Fibroblast of peridontal ligament (primary cell): ENCODE results near the gene SEMA4G.

Experiments used
- DNase-seq: peaks from one replicate; pipeline ENCODE4 v3.0.0-alpha.2; 2010; ENCODE audit errors: extremely low read depth

Gene SEMA4G

DNA sequence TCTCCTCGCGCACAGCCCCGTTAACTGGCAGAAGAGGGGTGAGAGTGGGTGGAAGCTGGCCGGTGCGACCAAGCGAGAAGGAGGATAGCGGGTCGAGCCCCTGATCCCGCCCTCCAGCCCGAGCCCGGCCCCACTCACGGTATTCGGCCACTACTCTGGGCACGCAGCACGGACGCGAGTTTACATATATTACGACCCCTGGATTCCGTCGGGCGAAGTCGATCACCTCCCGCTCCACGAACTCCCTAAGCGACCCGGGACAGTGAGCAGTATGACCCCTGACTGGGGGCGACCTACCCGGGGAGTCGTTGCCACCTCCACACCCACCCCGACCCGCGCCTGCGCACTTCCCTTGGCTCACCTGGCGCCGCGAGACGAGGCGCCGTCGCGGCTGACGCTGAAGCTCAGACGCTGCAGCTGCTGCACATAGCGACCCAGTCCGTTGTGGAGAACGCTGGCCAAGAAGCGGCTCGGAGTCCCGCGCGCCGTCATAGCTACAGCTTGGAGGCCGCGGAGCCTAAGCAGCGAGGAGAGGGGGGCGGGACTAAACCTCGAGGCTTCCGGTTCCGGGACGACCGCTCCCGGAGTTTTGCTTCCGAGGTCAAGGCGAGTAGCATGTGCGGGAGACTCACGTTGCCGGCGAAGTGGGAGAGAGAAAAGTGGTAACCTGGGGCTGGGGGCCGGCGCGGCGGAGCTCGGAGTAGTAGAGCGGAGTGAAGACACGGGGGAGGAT, 17.8 kb downstream of the SEMA4G start, which contains the start of the genes MRPL43 and TWNK:
TSS of gene MRPL43 (minus strand) at position 546 of the 733 bp plus-strand sequence. CDS start at position 492, 54 bp downstream.
TSS of gene TWNK (plus strand) at position 592 of the 733 bp plus-strand sequence. CDS start 668 bp downstream, outside the sequence.
- peak; percentile 58 for DNase-seq

DNA sequence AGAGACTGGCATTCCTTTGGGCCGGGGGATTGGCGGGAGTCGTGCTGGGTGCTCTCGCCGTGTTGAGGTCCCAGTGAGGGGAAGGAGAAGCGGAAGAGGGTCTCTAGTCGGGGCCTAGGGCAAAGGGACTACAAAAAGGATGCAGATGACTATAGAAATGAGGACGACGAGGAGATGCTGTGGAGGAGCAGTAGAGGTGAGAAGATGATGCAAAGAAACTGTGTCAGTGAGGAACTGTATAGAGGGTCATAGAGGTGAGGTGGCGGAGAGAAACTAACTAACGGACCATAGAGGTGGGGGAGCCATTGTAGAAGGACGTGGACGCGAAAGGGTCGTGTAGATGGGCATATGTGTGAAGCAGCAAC, 18.4 kb downstream of the SEMA4G start:
- no peak for DNase-seq

DNA sequence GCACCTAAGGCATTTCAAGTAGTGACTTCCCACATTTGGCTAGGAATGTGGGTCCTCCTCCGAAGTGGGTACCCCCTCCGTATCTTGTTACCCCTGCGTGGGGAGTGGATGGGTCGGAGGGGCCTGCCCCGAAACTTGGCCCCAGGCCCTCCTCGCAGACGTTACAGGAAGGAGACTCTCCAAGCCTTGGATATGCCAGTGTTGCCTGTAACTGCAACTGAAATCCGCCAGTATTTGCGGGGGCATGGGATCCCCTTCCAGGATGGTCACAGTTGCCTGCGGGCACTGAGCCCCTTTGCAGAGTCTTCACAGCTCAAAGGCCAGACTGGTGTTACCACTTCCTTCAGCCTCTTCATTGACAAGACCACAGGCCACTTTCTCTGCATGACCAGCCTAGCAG, 18.9 kb downstream of the SEMA4G start:
- no peak for DNase-seq

DNA sequence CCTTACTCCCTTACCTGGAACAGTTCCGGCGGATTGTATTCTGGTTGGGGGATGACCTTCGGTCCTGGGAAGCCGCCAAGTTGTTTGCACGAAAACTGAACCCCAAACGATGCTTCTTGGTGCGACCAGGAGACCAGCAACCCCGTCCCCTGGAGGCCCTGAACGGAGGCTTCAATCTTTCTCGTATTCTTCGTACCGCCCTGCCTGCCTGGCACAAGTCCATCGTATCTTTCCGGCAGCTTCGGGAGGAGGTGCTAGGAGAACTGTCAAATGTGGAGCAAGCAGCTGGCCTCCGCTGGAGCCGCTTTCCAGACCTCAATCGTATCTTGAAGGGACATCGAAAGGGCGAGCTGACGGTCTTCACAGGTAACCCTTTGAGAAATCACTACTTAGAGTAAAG, 19.8 kb downstream of the SEMA4G start:
- DNase-seq = no peak

DNA sequence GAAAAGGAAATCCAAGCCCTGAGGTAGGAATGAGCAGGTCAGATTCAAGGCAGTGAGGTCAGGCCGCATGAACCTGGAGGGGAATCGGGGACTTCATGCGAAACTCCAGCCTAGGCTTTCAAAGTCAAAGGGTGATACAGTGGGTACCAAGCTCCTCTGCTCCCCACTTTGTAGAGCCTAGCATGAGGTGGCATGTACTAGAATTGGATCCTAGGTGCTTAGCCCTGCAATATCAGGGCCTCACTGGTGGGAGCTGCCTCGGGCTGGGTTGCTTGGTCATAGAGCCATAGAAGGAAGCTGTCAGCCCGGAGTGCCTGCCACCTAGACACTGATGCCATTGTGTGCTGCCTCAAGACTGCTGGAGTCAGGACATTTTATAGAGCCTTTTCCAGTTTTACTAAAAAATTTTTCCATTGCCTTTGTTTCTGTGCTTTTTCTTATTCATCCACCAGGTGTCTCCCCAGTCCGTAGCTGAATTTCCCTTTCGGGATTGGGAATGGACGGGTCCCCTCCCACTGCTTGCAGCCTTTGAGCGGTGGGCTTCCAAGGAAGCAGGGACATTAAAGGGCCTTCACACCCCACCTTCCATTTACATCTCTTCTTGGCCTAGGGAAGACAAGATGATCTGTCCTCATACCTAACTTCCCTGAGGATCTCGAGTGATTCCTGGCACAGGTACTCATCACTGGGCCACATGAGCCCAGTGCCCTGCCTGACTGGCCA, 24.8 kb downstream of the SEMA4G start:
- DNase-seq = peak; percentile 62

DNA sequence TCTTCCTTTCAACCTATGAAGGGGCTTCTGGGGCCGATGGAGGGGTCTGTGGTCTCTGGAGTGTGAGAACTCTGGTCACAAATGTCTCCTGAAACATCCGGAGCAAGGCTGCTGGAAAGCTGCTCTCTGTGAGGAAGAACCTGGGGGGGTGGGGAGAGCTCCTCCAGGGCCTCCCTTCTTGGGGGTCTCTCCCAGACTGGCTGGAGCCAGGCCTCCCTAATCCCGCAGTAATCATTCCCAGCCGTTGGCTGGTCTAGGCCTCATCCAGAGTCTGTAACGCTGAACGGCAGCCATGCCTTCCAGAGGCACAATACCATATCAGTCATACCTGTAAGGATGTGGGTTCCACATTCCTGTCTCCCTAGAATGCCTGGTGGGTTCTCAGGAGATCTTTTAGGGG, 25.9 kb downstream of the SEMA4G start:
- DNase-seq = no peak

DNA sequence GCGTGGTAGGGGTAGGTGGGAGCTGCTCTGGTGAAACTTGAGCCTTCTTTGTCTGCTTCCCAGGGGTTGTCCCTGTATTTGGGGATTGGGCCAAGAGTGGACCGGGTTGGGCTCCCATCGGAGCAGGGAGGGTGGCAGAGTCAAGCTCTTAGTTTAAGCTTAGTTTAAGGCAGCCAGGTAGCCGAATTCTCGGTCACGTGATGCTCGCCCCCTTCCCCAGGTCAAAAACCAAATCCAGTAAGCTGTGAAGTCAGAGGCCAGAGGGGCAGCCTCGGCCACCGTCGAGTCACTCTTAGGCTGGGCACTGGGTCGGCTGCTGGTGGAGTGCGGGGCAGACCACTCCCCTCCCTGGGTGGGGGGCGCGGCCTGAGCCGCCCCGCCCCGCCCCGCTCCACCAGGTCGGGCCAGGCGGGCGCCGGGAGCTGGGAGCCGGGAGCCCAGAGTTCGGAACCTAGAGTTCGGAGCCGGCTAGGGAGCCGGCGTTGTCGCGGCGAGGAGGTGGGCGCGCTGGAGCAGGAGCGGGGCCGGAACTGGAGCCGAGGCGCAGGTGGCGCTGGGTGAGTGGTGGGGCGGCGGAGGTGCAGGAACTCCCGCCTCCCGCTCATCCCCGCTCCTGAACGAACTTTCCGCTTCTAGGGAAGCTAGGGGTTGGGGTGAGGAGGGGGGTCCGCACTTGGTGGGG, 27.5 kb downstream of the SEMA4G start:
- DNase-seq = no peak

DNA sequence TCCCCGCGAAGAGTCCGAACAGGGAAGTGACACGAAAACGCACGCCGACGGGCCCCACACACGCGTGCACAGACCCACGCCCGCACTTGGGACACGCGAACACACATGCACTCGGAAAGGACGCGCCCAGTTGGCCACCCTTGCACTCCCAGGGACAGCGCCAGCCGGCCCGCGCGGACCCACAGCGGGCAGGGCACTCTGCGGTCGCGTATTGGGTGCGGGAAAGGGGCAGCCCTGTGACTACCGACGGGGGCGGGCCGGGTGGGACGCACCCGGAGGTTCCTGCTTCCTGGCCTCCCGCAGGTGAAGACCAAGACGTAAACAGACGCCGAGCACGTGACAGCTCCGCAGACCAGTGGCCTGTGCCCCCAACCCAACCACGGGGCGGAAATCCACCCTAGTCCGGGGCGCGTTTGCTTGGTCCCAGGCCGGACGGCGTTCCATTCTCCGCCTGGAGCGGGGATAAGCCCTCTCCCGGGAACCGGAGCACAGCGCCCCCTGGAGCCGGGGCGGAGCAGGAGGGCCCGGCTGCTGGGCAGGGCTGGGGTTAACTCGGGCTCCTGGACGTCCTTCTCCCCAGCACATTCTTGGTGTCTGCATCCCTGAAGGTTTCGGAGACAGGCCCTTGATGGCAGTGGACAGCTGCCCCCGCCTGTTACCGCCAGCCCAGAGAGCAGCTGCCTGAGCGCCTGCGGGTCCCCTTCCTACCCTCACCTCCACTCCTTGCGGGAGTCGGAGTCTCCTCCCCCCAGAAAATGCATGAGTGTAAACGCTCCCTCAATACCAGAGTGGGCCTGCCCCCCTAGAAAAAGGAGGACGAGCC, 28.3 kb downstream of the SEMA4G start:
- peak; percentile 69 for DNase-seq

DNA sequence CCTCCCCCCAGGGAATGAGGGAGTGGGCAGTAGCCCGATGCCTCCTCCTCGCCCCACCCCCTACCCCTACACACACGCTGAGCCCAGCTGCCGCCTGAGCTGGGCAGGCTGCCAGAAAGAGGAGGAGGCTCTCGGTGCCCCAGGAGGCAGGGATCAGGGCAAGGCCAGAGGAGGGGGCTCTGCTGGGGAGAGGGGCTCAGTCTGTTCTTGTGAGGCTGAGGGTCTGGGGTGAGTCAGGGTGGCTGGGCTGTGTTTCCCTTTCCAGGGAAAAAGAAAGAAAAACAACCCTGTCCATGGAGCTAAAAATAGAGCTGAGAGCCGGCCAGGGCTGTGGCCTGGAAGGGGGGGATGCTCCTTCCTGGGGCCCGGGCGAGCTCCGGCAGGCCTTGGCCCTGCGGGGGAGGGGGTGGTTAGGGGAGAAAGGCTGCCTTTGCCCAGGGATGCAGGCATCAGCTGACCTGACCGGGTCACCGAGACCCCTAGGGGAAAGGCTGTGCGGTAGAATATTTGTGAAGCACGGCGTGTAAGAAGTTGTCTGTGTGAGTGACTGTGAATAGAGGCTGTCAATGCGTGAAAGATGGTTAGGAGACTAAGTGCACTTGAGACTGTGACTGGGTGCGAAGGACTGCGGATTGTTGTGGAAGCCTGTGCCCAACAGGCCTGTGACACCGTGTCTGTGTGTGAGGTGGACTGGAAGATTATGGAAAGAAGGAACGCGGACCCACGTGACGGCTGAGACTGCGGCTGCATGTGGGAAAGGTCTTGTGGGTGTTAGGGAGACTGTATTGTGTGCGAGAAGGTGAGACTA, 29.1 kb downstream of the SEMA4G start:
- peak; percentile 83 for DNase-seq

DNA sequence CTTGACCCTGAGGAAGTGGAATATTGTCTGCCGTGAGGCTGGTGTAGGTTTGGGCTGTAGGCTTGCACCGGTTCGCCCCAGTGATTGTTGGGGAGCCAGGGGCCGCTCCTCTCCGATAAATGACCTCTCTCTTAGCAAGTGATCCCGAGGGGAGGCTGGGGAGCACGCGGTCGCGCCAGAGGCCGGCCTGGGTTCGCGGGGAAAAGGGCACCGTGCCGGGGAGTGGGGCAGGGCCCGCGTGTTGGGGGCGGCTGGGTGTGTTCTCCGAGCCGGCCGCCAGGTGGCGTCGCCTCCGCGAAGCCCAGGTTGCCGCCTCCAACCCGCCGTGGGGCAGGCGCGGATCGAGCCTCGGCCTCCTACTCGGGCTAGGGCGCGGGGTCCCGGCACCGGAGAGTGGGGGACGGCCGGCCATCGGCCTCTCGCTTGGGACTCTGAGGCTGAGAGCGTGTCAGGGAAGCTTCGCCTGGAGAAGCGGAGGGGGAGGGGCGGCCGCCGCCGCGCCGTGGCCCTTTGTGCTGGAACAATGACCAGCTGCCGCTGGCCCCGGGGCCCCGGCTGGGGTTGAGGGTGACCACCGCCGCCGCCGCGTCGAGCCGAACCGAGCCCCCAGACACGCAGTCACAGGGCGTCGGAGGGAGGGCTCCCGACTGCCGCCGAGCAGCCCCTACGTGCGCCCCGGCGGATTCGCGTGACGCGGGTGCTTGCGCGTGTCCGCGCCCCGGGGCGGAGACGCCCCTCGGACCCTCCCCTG, 29.9 kb downstream of the SEMA4G start:
- DNase-seq = peak; percentile 72

DNA sequence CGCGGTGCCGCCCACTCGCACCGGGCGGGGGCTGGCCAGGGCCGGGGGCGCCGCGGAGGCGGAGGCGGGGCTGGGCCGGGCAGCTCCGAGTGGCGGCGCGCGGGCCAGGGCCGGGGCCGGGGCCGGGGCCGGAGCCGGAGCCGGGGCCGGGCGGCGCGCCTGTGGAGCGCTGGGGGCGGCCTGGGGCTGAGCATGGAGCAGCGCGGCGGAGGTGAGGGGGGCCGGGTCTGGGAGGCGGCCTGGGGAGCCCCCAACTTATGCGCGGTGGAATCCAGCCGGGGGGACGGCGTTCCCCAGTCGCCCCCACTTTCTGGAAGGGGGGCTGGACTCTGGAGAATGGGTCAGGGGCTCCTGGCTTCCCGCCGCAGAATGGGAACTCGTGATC, 30.4 kb downstream of the SEMA4G start, which contains the start of gene LZTS2:
TSS of gene LZTS2 (plus strand) at position 67 of the 385 bp plus-strand sequence. CDS start 2,731 bp downstream, outside the sequence.
- no peak for DNase-seq

DNA sequence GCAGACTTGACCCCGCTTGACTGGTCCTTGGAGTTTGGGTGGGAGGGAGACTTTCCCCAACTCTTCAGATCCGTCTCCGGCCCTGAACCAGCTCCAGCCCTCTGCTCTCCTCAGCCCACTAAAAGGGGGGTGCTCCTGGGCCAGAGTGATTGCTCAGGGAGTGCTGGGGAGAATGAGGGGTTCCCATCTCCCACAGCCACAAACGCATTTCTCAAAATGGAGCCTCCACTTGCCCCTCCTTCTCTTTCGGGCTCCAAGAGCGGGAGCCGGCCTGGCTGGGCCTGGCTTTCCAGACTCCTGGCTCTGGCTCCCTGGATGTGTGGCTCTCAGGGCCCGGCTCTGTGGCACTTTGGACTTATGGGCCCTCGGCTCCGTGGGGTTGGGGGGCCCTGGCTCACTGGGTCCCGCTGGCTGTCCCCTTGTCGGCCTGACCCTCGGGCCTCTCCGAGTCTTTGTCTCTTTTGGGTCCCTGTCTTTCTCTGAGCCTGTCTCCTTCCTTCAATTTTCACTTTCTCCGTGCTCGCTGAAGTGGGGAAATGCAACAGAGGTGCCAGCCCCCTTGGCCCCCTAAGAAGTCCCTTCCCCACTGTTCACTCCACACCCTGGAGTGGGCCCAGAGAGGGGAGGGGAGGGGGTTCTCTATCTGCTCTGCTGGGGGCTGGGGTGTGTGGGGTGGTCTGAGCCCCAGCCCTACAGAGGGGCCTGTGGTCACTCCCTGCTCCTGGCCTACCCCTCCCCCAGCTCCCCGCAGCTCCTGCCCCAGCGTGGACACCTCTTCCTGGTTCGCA, 31.0 kb downstream of the SEMA4G start:
- DNase-seq = no peak

DNA sequence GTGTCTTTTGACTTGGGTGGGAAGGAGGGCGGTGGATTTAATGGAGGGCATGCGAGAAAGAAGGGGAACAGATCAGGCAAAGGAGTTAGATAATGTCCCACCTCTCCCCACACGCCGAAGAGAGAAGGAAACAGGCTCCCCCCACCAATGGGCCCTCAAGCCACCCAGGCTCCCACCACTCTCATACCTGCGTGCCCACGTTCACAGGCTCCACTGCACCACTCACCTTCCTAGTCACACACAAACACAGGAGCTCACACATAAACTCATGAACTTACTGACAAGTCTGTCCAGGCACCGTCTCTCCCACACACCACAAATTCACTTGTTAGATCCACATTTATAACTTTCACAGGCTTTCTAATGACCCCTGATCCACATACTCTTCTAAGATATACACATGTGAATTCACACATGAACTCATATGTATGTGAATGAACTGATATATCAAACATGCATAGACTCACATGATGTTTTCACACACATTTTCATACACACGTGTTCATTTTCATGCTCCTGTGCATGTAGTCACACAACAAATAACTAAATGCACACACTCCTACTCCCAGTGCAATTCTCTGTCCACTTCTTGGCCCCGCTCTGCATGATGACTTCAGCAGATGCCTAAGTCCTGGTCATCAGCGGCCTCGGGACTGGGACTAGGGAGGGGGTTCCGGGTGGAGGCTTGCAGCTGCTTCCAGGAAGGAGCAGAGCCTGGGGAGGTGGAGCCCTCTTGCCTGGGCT, 31.8 kb downstream of the SEMA4G start:
- peak; percentile 92 for DNase-seq

DNA sequence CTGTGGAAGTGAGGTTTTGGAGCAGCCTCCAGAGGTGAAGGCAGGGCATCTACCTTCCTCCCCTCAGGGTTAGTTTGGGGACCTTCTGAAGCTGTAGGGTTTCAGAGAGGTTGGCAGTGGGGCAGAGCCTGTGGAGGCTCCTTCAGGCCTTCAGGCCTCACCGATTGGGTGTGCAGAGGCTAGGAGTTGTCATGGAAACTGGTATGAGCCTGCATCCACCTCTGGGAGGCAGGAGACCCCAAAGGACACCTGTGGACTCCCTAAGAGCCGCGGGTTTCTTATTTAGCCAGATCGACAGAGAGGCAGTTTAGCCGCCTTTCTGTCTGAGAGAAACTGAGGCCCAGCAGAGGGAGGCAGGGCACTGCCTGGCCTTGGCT, 32.3 kb downstream of the SEMA4G start:
- DNase-seq = no peak

DNA sequence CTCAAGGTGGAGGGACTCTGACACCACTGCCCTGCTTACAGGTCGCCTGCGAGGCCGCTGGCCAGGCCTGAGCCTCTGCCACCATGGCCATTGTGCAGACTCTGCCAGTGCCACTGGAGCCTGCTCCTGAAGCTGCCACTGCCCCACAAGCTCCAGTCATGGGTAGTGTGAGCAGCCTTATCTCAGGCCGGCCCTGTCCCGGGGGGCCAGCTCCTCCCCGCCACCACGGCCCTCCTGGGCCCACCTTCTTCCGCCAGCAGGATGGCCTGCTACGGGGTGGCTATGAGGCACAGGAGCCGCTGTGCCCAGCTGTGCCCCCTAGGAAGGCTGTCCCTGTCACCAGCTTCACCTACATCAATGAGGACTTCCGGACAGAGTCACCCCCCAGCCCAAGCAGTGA, 33.2 kb downstream of the SEMA4G start:
- DNase-seq = no peak

DNA sequence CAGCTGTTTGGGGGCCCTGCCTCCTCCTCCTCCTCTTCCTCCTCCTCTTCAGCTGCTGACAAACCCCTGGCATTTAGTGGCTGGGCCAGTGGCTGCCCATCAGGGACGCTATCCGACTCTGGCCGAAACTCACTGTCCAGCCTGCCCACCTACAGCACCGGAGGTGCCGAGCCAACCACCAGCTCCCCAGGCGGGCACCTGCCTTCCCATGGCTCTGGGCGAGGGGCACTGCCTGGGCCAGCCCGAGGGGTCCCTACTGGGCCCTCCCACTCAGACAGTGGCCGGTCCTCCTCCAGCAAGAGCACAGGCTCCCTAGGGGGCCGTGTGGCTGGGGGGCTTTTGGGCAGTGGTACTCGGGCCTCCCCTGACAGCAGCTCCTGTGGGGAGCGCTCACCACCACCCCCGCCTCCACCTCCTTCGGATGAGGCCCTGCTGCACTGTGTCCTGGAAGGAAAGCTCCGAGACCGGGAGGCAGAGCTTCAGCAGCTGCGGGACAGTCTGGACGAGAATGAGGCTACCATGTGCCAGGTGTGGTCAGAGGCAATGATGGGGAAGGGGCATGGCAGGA, 34.4 kb downstream of the SEMA4G start:
- no peak for DNase-seq

DNA sequence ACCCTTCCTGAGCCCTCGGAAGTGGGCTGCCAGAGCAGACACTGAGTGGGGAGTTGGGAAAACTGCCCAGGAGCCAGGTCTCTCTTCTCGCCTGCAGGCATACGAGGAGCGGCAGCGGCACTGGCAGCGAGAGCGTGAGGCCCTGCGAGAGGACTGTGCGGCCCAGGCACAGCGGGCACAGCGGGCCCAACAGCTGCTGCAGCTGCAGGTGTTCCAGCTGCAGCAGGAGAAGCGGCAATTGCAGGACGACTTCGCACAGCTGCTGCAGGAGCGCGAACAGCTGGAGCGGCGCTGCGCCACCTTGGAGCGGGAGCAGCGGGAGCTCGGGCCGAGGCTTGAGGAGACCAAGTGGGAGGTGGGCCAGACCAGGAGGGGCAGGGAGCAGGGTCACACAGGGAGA, 36.1 kb downstream of the SEMA4G start:
- DNase-seq = no peak

DNA sequence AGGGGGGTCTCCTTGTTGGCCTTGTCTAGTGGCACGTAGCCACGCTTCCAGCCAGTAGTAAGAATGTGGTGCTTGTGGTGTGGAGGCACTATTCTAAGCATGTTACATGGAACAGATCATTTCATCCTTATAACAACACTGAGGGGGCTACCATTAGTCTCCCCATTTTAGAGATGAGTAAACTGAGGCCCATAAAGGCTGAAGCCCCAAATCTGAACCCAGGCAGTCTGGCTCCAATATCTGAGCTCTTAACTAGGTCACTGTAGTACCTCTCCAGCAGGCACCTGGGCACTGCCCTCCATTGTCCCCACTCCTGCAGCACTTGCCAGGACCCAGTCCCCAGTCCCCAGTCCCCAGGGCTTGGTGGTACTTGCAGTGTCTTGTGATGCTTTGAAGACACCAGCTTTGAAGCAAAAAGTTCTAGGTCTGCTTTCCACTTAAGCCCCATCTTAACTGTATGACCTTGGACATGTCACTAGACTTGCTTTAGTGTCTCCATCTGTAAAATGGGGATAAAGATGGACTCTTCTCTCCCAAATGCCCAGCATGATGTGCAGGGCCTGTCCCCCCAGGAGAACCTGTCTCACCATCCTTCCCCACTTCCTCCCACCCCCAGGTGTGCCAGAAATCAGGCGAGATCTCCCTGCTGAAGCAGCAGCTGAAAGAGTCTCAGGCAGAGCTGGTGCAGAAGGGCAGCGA, 36.7 kb downstream of the SEMA4G start:
- DNase-seq = no peak
